GM21717 (cell line): ENCODE results near the gene SF3A1.

Experiments used
- ATAC-seq: cut with Tn5 transposase; IDR thresholded peaks from one replicate; pipeline ENCODE4 v1.9.1; 2021; ENCODE audit warnings: mild to moderate bottlenecking, moderate library complexity; ENCODE audit not compliant: unreplicated experiment

The SF3A1 gene

DNA sequence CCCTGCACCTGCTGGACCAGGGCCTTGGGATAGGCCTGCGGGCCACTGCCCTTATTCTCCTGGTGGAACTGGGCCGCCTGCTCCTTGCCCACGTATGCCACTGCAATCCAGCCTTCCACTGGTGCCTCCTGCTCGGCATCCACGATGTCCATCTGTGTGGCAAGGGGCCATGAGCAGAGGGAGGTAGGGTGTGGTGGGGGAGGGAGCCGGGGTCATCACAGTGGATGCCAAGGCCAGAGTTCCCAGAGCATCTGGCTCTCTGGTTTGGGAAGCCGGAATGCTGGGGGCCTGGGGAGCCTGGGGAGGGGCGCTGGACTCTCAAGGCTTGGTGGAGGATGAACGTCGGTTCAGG is 29.9 kb upstream of the SF3A1 start:
- no peak for ATAC-seq

GRCh38 chr22:30385942-30386341 is 29.2 kb upstream of the SF3A1 start:
- ATAC-seq = no peak

DNA sequence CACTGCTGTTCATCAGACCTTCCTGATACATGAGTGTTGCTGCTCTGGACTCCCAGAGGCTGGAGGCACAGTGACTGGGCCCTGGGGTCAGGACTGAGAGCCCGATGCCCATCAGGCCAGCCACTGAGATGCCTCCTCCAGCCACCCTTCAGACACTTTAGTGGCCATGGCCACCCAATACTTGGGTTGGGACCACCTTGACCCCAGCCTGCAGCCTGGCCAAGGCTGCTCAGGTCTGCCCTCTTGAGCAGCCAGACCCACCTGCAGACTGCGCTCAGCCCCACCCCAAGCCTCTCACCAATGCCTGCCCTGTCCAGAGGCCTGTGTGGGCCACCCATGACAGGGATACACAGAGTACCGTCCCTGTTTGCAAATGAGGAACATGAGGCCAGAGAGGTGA is 26.4 kb upstream of the SF3A1 start:
- ATAC-seq = no peak

DNA sequence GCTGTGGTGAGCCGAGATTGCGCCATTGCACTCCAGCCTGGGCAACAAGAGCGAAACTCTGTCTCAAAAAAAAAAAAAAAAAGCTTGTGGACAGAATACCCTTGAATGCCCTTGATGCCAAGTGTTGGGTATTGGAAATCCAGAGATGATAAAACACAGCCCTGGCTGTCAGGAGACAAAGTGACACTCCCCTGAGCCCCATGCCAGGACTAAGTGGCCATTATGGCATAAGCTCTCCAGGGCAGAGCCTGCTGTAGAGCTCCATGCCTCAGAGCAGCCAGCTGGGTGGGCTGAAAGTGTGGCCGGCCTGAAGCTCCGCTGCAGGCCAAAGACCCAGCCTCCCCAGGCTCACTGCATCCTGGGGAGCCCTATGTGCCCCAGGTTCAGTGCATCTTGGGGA is 25.6 kb upstream of the SF3A1 start:
- no peak for ATAC-seq

DNA sequence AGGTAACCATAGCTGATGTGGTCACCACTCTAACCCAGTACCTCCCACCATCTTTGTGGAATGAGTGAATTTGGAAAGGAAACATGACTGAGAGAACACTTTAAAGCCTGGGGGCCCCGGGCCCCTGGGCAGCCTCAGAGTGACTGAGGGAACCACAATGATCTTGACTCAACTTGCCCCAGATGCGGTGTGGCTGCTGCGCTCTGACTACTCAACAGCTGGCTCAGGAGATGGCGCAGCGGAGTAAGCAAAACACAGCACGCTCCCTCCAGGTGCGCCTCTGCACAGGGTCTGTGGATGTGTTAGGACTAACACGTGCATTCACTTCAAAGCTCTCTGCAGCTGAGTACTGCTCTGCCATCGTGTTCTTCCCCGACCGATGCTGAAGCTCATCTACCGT is 24.6 kb upstream of the SF3A1 start:
- no peak for ATAC-seq

GRCh38 chr22:30380011-30380410 is 23.3 kb upstream of the SF3A1 start:
- ATAC-seq = no peak

DNA sequence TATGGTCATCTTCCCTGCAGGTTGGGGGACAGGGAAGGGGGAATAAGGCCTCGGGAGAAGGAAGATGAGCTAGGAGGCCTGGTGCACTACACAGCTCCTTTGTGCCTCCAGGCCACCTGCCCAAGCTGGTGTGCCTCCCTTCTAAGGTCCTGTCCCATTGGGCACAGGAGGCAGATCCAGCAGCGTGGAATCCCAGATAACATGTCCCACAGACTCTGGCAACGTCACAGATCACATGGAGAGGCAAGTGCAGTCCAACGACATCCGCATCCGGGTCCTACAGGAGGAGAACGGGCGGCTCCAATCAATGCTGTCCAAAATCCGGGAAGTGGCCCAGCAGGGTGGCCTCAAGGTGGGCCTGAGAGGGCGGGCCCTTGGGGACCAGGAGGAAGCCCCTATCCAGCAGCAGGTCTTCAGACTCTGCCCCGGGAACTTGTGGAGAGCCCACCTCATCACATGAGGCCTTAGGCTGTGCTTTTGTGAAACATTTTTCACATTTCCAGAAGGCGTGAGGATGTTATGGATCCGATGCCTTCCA is 18.7 kb upstream of the SF3A1 start:
- ATAC-seq = no peak

GRCh38 chr22:30373331-30374325 is 16.9 kb upstream of the SF3A1 start:
- no peak for ATAC-seq

GRCh38 chr22:30372915-30373314 is 16.2 kb upstream of the SF3A1 start:
- ATAC-seq = no peak

GRCh38 chr22:30371981-30372380 is 15.3 kb upstream of the SF3A1 start:
- ATAC-seq = no peak

- ATAC-seq = no peak
Observed at GRCh38 chr22:30371321-30371720, 14.6 kb upstream of the SF3A1 start.

- no peak for ATAC-seq
Observed at GRCh38 chr22:30370641-30371230, 14.0 kb upstream of the SF3A1 start.

- no peak for ATAC-seq
Observed at GRCh38 chr22:30368420-30368819, 11.7 kb upstream of the SF3A1 start.

GRCh38 chr22:30365891-30366290 is 9.2 kb upstream of the SF3A1 start:
- ATAC-seq = no peak

DNA sequence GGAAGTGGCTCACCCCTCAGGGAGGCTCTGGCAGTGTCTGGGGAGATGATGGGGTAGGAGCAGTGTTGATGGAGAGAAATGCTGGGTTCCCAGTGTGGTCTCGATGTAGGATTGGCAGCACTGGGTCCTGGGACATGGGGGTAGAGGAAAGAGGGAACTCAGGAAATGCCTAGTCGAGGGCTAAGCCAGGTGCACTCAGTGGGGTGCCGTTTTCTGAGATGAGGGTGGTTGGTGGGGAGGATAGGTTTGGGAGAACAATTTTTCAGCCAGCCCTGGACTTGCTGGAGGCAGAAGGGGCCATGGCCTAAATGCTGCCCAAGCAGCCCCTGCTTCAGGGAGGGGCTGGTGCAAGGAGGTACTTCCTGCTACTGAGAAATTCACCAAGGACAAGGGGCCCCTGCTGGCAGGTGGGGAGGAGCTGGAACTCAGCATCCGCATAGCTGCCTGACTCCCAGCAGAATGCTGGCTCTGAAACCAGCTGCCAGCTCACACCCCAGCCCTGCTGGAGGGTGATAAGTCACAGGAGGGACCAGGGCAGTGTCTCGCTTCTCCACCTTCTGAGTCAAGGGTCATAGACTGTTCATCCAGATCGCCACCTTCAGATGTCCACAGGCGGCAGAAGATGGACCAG is 6.1 kb upstream of the SF3A1 start:
- no peak for ATAC-seq

GRCh38 chr22:30361916-30362650 is 5.4 kb upstream of the SF3A1 start:
- ATAC-seq = no peak

GRCh38 chr22:30358541-30358940 is 1.8 kb upstream of the SF3A1 start:
- no peak for ATAC-seq

- no peak for ATAC-seq
Observed at GRCh38 chr22:30357650-30358215, 1.0 kb upstream of the SF3A1 start.

GRCh38 chr22:30357236-30357570 is 509 bp upstream of the SF3A1 start:
- ATAC-seq = no peak

DNA sequence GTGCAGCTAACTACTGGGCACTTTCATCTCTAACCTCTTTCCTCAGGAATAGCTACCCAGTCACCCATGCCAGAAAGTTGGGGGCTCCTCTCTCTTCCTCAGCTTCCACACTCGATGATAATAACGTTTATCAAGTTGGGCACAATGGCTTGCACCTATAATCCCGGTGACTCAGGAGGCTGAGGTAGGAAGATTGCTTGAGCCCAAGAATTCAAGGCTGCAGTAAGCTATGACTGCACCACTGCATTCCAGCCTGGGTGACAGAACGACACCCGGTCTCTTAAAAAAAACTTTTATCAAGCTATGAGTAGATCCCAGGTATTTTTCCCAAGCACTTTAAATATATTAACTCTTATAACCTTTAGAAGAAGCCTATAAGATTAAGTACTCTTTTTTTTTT is 2.0 kb downstream of the SF3A1 start:
- no peak for ATAC-seq

- no peak for ATAC-seq
Observed at GRCh38 chr22:30351226-30351625, 5.5 kb downstream of the SF3A1 start.
